NCI-H128 (cell line): ENCODE measurements around the gene LEMD2.

Source experiments
- DNase-seq: peaks from one replicate; lab custom pipeline; 2025; ENCODE audit not compliant: unreplicated experiment; lab: John Stamatoyannopoulos, UW

Gene LEMD2

DNA sequence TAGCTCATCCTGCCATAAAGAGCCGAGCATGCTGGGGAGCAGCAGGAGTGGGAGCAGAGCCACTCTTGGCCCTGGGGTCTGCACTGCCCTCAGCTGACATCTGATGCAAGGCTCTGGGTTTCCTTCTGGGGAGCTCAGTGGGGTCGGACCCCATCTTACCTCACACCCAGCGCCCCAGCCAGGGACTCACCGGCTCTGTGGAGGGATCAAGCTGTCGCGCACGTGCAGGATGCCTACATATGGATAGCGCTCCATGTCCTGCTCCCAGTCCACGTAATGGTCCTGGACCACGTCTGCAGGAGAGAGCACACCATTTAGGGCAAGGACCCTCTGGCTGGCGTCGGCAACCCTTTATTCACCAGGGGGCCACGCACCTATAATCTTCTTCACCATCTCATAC is 12.2 kb downstream of the LEMD2 start:
- DNase-seq = no peak

DNA sequence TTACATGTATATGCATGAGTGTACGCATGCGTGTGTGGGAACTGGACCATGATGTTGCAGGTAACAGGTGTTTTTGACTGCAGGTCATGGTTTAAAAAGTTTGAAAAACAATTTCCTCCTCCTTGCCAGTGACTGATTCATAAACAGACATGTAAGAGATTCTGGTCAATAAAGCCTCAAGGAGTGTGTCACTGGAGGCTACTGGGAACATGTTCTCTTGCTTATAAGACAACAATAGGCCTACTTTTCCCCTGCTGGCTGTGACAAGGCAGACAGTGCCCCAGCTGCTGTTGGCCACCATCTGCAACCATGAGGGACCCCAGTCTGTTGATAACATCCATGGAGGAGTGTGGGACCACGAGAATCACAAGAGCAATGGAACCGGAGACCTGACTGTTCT is 12.7 kb downstream of the LEMD2 start:
- no peak for DNase-seq

DNA sequence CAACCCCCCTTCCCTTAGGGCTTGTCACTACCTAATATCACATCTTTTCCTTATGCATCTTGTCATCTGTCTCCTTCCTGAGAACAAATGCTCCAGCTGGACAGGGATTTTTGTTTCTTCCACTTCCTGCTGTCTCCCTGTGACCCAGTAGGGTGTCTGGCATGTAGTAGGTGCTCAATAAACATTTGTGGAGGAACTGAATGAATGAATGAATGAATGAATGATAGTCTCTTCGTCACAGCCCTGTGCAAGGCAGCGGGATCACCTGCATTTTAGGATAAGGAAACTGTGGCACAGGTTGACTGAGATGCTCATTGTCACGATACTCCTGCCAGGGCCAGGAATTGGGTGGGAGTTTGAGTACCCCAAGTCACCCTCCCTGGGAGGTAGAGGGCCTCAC is 14.2 kb downstream of the LEMD2 start:
- DNase-seq = no peak

DNA sequence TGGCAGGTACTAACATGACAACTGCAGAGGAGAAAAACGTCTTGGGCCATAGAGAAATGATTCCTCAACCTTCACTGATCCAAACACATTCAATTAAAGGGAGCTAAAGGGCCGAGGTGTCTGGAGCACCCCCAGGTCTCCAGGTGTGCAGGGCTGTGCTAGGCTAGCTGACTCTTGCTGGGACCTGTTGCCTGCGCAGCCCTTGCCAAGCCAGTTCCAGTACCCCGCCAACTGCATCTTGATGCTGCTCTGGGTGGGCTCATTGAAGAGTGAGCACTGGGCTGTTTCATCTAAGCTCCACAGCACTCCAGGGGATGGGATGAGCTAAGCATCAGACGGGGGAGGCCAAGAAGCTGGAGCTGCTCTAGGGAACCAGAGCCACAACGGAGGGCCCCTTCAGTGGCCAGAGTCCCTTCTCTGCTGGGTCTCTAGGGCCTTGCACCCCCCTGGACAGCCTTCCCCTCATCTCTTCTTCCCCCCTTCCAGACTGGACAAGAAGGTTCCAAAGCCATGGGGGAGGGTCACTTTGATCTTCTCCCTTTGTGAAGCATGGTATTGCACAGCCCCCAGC is 15.9 kb downstream of the LEMD2 start:
- no peak for DNase-seq

DNA sequence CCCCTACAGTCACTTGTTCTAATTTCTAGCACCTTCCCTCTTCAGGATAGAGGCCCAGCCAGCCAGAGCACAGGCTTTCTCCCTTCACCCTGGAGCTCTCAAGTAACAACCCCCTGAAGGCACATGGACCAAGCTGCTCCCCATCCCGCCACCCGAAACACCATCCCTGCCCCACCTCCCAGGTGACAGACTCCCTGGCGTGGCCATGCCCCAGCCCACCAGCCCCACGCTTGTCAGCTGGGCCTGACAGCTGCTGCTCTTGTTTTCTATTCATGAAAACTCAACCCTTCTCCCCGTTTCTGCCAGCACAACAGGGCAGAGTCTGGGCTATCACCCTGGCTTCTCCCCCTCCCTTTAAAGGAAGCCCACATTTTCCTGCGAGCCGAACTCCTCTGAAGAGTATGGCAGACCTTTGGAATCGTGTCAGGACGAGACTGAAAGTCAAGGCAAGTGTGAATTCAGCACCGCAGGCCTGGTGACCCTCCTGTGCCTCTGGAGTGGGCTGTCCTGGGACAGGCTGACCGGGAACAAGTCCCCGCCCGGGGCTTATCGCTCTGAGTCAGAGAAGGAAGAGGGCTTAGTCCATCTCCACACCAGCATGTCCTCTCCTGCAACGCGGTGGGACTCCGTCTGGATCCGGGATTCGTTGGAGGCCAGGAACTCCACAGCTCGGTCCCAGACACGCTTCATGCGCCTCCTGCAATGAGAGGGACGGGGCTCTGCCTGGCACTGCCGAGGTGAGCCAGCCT is 16.7 kb downstream of the LEMD2 start:
- DNase-seq = no peak

DNA sequence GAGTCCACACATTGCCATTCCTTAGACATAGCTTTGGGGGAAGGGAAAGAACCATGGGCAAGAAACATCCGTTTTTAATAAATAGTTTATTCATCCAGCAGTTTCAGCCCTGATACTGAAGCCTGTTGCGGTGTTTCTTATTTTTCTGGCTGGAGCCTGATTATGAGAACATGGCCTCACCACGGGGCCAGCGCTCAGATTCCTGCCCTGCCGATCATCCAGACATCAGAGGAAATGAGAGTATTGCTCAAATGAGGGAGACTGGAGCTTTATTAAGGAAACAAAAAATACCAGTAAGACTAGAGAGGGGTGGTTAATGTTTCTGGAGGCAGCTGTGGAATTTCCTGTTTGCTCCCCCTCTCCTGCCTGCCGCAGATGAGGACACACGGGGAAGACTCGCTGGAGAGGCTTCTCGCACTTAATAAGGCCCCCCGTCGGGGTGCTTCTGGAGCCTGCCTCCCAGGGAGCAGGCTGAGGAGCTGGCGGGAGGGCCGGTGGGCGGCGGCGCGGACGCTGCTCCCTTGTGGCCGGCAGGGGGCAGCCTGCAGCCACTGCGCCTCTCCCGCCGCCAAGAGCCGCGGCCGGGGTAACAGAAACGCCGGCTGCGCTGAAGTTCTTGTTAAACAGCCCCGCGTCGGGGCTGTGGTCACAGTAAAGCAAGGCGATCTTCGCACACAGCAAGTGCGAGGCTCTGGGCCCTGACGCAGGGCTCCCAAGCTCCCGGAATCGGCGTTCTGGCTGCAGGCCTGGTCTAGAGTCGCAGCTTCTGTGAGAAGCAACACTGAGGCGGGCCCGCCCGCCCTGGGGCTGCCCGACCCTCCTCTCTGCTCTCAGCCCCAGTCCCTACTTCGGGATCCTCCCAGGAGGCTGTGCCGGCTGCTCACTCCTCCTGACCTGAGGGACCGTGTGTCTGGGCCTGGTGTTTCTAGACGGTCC is 17.5 kb downstream of the LEMD2 start:
- peak; percentile 63 for DNase-seq

DNA sequence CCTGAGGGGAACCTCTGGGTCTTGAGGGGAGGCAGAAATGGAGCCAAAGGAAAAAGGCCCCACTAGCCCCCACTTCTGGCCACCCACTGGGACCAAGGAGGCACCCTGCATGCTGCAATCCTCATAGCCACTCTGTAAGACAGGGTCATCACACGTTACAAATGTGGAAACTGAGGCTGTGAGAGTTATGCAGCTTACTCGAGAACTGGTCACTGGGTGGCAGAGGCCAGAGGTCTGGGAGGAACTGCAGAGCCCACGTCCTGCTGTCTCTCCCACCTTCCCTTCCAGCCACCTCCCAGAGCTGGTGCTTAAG is 18.1 kb downstream of the LEMD2 start:
- no peak for DNase-seq

DNA sequence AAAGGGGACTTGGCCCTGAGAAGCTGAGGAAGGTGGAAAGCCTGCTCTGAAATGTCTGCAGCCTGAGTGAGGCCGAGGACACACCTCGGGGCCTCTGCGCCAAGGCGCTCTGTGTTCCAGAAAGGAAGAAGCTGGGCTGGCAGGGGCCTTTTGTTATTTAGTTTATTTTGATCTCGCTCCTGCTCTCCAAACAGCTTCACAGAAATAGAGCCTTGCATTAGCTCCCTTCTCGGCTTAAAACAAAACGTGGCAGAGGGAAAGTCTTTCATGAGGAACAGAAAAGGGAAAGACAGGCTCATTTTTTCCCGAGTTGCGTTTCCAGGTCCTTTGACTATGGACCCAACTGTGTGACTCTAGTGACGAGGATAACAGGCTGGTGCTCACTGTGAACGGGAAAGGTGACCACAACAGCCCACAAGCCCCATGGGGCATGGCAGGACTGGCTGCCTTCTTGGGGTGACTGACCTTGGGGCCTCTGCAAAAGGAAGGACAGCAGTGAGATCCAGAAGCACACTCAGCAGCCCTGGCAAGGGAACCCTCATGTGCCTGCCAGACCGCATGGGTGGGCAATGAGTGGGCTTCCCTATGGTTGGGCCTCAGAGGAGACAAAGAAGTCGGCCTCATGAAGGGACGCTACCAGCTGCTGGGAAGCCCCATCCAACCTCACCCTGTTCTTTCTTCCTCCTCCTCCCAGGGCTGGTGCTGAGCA is 18.7 kb downstream of the LEMD2 start:
- no peak for DNase-seq

DNA sequence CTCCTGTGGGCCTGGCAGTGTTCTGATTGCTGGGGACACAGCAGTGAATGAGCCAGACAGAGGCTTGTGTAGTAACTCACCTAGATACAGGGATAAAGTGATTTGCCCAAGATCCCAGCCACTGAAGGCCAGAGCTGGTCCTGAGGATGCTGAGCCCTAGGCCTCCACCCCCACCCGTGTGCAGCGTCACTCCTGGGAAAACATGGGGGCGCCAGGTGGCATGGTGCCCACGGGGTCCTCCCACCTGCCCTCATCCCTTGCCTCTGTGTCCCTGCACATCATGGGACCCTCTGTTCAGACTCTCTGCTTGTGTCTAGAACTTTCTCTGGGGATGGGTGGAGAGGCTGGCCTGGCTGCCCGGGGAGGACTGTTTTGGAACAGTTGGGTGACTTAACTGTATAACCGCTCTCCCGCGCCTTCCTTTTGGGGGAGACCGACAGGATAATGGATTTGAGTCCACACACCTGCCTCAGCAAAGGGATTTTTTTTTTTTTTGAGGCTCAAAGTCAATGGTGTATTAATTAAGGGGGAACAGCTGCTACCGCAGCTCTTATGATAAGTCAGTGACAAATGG is 19.6 kb downstream of the LEMD2 start:
- DNase-seq = no peak

DNA sequence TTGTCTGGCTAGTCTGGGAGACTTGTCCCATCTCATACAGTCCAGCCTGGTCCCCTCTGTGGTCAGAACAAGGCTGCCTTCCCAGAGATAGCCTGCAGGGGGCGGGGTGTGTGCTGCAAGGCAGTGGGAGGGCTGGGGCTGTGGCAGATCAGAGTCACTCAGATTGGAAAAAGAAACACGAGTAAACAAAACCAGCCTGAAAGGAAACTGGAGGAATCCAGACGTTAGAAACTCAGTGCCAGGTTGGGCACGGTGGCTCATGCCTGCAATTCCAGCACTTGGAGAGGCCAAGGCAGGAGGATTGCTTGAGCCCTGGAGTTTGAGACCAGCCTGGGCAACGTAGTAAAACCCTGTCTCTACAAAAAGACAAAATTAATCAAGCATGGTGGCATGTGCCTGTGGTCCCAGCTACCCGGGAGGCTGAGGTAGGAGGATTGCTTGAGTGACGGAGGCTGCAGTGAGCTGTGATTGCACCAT is 20.2 kb downstream of the LEMD2 start:
- DNase-seq = no peak

DNA sequence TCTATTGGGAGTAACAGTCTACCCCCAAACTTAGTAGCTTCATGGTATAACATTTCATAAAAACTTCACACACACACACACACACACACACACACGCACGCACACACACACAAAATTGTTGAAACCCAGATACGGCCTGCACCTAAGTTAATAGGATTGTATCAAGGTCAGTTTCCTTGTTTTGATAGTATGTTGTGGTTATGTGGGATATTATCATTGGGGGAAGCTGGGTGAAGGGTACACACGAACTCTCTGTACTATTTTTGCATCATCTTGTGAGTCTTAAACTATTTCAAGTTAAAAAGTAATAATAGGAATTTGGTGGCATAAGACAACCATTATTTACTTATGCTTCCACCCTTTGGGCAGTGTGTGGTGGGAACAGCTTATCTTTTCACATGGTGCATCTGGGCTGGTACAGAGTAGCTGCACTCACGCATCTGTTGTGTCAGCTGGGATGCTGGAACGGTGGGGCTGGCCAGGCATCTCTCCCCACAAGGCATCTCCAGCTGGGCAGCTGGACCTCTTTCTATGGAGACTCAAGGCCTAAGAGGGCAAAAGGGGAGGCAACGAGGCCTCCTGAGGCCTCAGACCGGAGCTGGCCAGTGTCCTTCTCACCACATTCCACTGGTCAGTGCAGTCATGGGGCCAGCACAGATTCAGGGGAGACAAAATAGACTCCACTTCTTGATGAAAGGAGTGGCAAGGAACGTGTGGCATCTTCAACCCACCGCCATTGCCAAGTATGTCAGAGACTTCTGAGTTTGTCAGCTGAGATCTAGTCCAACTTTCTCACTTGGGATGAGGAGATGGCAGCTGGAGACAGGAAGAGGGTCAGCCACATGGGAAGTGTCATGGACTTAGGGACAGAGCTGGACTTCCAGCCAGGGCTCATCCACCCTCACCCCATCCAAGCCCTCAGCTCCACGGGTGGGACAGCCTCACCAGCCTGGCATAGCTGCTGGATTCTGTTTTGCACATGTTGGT is 21.7 kb downstream of the LEMD2 start:
- DNase-seq = no peak

DNA sequence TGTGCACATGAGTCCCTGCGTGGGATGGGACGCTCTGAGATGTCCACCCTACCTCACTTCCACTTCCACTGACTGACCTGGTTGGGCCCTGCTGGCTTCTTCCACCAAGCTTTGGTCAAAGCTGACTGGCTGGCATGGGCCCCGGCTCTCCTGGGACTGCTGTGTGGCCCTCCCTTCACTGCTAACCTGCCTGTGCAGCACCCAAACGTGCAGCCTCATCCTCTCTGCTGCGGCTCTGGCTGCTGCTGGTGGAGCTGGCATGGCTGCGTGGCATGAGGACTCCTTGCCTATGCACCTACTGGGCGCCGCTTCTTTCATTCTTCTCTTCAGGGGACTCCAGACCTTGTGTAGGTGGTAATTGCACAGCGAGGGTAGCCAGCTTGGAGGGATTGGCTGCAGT is 23.6 kb downstream of the LEMD2 start:
- DNase-seq = no peak

DNA sequence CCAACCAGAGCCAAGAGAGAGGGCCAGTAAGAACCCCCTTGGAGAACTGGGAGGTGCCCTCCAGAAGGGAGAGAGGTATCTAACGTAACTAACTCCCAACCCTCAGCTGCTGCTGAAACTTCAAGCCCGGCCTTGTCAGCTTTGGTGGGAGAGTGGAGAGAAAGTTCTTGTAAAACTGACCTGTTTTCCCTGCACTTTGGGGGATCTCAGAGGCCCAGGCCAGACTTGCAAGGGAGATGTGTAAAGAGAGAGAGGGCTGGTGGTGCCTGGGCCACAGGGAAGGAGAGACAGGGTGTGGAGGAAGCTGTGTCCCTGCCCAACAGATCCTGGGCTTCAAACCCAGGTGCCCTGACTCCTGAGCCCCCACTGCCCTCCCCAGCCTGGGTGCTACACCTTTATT is 24.9 kb downstream of the LEMD2 start:
- DNase-seq = no peak

DNA sequence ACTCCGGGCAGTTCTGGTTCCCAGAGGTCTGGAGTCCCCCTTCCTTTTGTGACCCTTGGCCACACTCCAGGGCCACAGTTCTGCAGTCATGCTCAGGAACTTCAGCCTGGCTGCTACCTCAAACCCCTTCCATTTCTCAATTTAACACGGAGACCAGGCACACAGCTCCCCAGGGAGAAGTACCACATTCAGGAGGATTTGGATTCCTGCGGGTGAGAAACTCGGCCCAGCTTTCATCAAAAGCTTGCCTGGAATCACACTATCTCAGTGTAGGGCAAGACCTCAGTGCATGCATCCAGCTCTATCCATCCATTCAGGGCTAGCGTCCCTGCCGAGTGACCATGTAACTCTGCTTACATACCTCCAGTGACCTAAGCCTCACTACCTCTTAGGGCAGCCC is 25.4 kb downstream of the LEMD2 start:
- DNase-seq = no peak

DNA sequence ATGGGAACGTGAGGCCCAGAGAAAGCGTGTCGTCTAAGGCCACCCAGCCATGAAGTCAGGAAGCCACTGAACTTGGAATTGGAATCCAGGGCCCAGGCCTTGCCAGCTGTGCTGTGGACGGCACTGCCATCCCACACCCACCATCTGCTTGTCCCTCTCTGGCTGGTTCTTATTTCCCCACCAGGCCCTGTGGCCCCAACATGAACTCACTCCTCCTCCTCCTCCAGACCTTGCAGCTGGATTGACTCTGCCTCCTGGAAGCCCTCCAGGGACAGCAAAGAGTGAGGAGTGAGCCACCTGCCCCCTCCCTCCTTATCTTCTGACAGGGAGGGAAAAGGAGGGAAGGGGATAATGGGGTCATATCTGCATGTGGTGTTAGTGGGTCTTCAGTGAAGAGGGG is 26.2 kb downstream of the LEMD2 start:
- no peak for DNase-seq

DNA sequence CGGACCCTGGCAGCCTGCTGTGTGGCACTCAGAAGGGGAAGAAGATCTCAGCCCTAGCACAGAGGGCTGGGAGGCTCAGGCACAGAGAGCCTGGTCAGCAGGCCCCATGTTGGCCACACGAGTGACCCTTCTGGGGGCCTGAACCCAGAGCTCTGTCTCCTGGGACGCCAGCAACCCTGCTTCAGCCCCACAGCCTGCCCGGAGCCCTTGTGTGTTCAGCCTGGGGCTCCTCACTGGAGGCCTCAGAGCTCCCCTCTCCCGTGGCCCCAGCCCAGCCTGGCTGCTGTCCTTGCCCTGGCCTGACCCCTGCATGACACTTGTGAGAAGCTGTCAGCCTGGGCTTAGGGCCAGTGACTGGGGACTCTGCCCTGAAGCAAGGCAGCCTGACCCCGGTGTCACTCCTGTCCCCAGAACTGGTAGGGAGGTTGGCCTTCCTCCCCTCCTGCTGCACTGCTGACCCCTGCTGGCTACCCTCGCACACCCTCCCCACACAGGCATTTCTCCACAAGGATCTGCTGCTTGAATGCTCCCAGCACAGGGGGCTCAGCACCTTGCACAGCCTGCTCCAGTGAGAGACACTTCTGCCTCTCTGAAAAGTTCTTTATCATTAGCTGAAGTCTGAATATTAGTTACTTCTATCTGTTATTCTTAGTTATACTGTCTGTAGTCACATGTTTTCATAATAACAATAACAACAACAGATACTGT is 26.9 kb downstream of the LEMD2 start:
- peak; percentile 47 for DNase-seq

DNA sequence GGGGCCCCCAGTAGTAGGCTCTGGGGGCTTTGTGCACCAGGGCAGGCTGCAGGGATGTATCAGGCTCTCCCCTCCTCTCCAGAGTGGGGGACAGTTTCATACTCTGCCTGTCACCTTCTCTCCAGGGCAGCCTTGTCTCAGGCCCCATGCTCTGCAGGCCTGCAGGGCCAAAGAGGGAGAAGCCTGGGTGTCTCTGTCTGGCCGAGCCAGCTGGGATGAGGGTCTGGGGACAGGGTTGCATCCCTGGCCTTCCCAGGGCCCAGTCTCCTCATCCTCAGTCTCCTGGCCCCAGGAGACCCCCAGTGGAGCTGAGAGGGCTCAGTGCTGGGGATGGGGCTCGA is 27.4 kb downstream of the LEMD2 start:
- no peak for DNase-seq

DNA sequence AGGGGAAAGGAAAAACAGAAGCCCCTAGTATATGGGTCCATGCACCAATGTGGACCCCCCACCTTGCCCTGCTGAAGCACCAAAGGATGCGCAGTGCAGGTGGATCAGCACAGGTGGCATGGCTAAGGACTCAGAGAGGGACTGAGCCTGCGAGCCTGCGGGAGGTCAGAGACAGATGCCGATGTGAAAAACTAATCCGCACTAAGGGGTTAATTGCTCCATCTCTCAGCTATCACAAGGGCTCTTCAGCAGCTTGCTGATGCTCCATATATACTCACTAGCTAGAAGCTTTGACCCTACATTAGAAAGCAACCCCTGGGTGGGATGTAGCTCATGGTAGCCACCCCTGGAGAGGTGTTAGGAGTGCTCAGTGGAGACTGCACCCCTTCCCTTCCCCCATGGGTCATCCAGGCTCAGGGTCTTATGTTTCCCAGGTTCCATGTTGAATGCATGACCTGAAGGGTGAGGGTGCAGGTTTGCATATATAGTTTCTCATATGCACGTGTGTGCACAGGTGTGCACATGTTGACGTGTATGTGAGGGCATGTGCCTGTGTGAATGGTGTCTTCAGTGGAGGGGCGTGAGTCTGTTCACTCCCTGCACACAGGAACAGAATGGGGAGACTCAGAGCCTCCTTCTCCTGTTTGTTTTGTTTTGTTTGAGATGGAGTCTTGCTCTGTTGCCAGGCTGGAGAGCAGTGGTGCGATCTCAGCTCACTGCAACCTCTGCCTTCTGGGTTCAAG is 28.9 kb downstream of the LEMD2 start:
- DNase-seq = no peak

DNA sequence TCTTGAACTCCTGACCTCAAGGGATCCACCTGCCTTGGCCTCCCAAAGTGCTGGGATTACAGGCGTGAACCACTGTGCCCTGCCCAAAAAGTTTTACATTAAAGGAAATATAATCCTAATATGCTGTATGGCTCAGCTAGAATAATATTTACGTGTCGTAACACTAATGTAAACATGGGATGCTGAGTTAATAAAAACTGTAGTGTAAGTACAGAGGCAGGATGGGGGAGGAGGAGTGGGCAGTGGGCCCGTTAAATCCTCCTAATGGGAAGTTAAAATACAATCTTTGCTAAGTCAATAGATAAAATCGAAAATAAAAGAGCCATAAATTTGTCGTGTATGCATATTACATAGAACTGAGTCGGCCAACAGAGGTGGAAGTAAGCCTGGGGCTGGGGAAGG is 30.1 kb downstream of the LEMD2 start:
- no peak for DNase-seq
